Fibroblast of villous mesenchyme (primary cell): ENCODE measurements around the gene SECTM1. TPM values are rescaled to one million over a fixed set of nuclear protein-coding genes. Genes with fewer than 3 reads are reported as not detected.

Experiments used
- DNase-seq: peaks from one replicate; pipeline ENCODE4 v3.0.0-alpha.2; 2010; ENCODE audit warnings: low read depth
- H3K4me3 ChIP-seq: 2 replicates; pipeline ENCODE4 v1.5.1; 2011; ENCODE audit warnings: low read depth, mild to moderate bottlenecking, low read length
- total RNA-seq: library from RNA; depleted of rRNA; stranded (reverse); fragments of >200 nt; gene quantifications from 2 replicates; pipeline ENCODE4 v1.2.3, GENCODE V29; 2012
- TF ChIP-seq, protein P1 (sequence below): IDR thresholded peaks from 2 replicates; pipeline ENCODE4 v1.5.1; 2012; ENCODE audit warnings: low read depth, mild to moderate bottlenecking, low read length; ENCODE audit not compliant: insufficient read depth

Gene SECTM1
- total RNA-seq, 1 donor, result 24.2 TPM

DNA sequence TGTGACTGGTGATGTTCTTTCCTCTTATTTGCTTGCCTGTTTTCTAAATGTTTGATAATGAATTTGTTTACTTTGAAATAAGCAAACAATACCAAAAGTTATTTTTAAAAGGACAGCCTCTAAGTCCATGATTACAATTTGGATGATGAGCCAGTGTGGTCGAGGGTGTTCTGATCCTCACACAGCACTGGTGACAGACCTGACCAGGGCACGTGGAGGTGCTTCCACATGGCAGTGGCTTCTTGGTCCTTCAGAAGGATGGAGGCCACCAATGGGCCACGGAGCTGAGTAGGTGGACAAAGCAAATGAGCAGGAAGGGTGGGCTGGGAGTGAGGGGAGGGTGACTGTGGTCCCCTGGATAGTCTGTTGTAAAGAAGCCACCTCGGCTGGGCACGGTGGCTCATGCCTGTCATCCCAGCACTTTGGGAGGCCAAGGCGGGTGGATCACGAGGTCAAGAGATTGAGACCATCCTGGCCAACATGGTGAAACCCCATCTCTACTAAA lies 21.3 kb upstream of the SECTM1 start:
- no peak for DNase-seq
- TF ChIP-seq, protein P1, sequence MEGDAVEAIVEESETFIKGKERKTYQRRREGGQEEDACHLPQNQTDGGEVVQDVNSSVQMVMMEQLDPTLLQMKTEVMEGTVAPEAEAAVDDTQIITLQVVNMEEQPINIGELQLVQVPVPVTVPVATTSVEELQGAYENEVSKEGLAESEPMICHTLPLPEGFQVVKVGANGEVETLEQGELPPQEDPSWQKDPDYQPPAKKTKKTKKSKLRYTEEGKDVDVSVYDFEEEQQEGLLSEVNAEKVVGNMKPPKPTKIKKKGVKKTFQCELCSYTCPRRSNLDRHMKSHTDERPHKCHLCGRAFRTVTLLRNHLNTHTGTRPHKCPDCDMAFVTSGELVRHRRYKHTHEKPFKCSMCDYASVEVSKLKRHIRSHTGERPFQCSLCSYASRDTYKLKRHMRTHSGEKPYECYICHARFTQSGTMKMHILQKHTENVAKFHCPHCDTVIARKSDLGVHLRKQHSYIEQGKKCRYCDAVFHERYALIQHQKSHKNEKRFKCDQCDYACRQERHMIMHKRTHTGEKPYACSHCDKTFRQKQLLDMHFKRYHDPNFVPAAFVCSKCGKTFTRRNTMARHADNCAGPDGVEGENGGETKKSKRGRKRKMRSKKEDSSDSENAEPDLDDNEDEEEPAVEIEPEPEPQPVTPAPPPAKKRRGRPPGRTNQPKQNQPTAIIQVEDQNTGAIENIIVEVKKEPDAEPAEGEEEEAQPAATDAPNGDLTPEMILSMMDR, result no peak
- H3K4me3 ChIP-seq, result no peak overlapping the region

DNA sequence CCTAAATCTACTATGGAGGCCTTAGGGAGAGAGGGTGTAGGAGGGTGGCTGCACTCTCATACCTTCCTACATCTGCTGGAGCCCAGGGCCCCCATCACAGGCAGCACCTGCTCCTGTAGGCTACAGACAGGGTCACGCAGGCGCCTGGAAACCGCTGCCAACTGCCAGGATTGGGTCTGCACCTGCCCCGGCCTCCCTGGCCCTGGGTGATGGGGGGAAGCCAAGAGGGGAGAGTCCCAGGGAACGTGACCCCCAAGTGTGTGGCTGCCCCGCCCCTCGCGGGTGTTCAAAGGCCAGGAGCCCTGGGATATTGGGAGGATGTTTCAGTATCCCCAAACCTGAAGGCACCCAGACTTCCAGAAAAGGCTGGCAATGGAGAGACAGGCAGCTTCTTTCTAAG lies 19.9 kb upstream of the SECTM1 start:
- no peak overlapping the region for H3K4me3 ChIP-seq
- TF ChIP-seq, protein P1, result no peak
- DNase-seq, result no peak

DNA sequence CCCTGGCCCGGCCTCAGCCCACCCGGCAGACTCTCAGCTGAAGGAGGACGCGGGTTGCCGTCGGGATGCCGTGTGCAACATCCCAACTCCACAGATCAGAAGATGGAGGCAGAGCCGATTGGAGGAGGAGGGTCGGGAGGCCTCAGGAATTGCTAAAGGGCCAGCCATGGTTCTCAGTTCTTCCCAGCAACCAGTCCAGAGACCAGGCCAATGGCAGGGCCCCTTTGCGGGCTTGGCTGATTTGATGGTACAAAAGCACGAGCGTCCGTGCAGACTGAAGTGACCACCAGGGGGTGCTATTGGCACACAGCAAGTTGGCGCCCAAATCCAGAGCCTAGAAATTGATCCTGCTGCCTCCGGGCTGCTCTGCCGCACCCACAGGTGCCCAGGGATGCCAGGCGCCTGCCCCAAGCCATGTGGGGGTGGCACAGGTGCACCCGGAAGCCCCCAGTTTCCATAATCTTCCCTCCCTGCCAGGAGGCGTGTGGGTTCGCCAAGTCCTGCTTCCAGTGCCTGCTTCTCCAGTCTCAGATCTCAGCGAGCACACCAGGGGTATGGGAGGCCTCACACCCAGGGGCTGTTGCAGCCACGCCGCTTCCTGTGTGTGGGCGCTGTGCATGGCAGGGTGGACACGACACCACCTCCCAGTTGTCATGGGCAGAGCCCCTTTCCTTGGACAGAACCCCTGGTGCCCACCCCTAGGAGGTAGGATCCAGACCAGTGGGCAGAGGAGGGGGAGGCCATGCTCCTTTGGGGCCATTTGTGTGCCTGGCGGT lies 18.3 kb upstream of the SECTM1 start:
- TF ChIP-seq, protein P1, result peak; percentile 88
- DNase-seq, result peak; percentile 91
- no peak overlapping the region for H3K4me3 ChIP-seq

DNA sequence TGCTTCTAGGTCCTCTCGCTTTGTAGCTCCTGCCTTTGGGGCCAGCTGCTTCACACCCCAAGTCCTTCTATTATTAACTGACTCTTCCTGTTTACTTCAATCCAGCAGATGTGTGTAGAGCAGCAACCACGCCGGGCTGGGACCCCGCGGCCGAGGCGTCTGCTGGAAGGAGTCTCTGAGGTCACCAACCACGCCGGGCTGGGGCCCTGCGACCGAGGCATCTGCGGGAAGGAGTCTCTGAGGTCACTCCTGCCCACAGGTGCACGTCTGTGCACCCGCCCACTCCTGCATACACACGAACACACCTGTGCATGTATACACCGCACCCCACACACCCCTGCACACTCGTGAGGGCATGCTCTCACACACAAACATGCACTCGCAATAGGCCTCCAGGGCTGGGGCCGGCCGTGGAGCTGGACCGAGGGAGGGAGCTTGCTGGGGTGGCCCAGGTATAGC lies 17.7 kb upstream of the SECTM1 start:
- TF ChIP-seq, protein P1, result no peak
- peak; percentile 19 for DNase-seq
- H3K4me3 ChIP-seq, result no peak overlapping the region

DNA sequence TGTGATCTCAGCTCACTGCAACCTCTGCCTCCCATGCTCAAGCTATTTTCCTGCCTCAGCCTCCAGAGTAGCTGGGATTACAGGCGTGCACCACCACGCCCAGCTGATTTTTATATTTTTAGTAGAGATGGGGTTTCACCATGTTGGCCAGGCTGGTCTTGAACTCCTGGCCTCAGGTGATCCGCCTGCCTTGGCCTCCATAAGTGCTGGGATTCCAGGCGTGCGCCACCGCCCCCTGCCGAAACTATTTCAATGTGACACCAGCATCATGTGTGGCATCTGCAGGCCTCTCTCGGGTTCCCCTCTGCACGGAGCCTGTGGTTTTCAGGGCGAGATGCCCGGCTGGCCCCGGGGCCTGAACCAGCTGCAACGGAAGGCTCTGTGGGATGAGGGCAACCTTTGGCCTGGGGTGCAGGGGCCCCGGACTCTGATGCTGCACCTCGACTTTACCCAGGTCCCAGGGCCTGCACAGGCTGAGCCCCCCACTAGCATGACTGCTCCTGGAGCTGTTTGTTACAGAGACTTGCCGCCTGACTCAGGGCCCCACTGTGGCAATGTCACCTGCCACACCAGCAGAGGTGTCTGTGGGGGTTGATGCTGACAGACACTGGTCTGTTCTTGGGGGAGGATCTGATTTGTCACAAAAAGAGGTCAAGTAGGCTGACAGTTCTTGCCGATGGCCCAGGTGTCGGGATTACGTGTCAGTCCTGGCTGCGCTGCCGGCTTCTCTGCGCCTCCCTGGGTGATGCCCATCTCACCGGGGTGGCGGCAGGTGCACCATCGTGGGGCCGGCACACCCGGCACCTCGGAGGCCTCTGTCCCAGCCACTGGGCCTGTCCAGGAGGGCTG lies 16.8 kb upstream of the SECTM1 start:
- TF ChIP-seq, protein P1, result no peak
- DNase-seq, result no peak
- no peak overlapping the region for H3K4me3 ChIP-seq

DNA sequence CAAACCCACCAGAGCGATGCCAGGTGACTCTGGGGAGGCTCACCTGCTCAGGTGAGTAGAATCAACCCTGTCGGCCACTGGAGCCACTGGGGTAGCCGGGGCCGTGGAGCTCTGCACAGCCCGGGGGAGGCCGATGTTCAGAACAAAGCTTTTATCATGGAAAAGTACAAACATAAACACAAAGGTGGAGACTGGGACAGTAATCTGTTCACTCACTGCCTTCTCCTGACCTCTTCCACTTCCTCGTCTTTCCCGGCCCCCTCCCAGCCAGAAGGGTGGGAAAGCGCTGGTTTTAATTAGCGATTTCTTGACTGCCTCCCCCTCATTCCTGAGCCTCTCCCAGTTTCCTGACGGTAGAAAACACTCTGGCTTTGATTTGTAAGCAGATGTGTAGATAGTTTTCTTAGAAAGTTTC lies 15.7 kb upstream of the SECTM1 start:
- H3K4me3 ChIP-seq, result no peak overlapping the region
- DNase-seq, result peak; percentile 92
- TF ChIP-seq, protein P1, result no peak
